OCI-LY1 (cell line): Measurements from ENCODE around the gene GSE1.

Source experiments
- EZH2 ChIP-seq: fragments of 200-600 bp; sonication (generic), shearing (Covaris generic); IDR thresholded peaks from 2 replicates; pipeline ENCODE4 v1.8.0; 2017; ENCODE audit warnings: borderline replicate concordance, mixed run types, mild to moderate bottlenecking, antibody characterized with exemption, low read length, moderate library complexity, mixed read lengths
- TF ChIP-seq, protein P1 (sequence below): fragments of 200-600 bp; sonication (generic), shearing (Covaris generic); IDR thresholded peaks from 2 replicates; pipeline ENCODE4 v1.5.1; 2017; ENCODE audit warnings: mild to moderate bottlenecking, antibody characterized with exemption, low read length, moderate library complexity, mixed read lengths

DNA sequence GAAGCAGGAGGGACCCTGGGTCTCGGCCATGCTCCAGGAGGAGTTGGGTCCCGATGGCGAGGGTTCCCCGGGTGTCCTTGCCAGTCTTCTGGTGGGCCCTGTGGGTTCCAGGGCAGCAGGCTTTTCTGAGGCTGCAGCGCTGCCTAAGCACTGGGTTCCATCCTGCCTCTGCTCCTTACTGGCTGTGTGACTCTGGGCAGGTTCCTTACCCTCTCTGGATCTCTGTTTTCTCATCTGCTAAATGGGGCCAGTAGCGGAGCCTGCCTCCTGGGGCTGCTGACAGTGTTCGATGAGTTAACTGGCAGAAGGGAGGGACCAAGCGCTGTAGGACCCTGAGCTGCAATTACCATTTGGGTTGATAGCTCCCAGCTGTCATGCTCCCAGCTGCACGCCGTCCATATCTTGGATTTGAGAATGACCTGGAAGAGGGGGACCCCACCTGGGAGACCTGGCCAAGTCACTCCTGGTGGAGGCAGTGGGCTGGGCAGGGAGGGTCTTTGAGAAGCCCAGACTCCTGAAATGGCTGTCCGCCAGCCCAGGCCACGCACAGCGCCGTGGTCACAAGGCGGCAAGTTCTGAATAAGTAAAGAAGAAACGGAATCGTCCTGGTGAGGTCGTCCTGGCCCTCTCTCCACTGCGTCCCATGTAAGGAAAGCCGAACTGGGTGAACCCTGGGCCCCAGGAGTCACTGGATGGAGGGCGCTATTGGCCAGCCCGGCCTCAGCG, 47.2 kb upstream of the GSE1 start:
- TF ChIP-seq EZH2: no peak
- TF ChIP-seq, protein P1, sequence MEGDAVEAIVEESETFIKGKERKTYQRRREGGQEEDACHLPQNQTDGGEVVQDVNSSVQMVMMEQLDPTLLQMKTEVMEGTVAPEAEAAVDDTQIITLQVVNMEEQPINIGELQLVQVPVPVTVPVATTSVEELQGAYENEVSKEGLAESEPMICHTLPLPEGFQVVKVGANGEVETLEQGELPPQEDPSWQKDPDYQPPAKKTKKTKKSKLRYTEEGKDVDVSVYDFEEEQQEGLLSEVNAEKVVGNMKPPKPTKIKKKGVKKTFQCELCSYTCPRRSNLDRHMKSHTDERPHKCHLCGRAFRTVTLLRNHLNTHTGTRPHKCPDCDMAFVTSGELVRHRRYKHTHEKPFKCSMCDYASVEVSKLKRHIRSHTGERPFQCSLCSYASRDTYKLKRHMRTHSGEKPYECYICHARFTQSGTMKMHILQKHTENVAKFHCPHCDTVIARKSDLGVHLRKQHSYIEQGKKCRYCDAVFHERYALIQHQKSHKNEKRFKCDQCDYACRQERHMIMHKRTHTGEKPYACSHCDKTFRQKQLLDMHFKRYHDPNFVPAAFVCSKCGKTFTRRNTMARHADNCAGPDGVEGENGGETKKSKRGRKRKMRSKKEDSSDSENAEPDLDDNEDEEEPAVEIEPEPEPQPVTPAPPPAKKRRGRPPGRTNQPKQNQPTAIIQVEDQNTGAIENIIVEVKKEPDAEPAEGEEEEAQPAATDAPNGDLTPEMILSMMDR: no peak
